ENCODE results near the gene IDNK. TPM values are rescaled to one million over a fixed set of nuclear protein-coding genes. Genes with fewer than 3 reads are reported as not detected.

Gene IDNK
- total and polyA plus RNA-seq, 2 of the 4 experiments (the other 2 are of a cell fraction) = 1.4 to 2.3 TPM

GRCh38 chr9:83639266-83639665 lies 16.3 kb downstream of the IDNK start:
- Histone ChIP-seq H2AK9ac (replicated peaks; ENCODE audit: low read depth, low read length, poor library complexity) (no peak overlapping the region), H3K27ac (ENCODE audit: insufficient read depth, low read length) (no peak overlapping the region), H4K8ac (ENCODE audit: low read depth in 2 of 2, low read length in 2 of 2) (no peak overlapping the region), H3K9ac (ENCODE audit: low read depth, low read length) (no peak overlapping the region), H3K4me1 (ENCODE audit: control insufficient read depth, insufficient read depth, low read length) (no peaks in the 10 kb centered on the region), H2AK5ac (ENCODE audit: low read depth, low read length) (no peak overlapping the region), H3K14ac (replicated peaks; ENCODE audit: low read depth, low read length) (no peak overlapping the region), H3K79me1 (ENCODE audit: low read depth in 1 of 2, low read length in 2 of 2) (no peaks in the 10 kb centered on the region), H4K5ac (ENCODE audit: low read depth, low read length) (no peak overlapping the region), H3K18ac (ENCODE audit: low read depth, low read length) (no peak overlapping the region), H3K4ac (ENCODE audit: low read depth, low read length) (no peak overlapping the region), H2BK20ac (ENCODE audit: low read depth, low read length) (no peak overlapping the region), H2AFZ (replicated peaks; ENCODE audit: low read length, poor library complexity) (no peak overlapping the region), H3K23ac (ENCODE audit: low read depth, low read length) (no peak overlapping the region), H3K27me3 (ENCODE audit: control insufficient read depth, insufficient read depth, low read length) (no peaks in the 10 kb centered on the region), H2BK15ac (ENCODE audit: low read depth, low read length) (no peak overlapping the region), H2BK5ac (ENCODE audit: low read depth, low read length, poor library complexity, severe bottlenecking) (no peak overlapping the region), H3K4me2 (ENCODE audit: low read depth, low read length) (no peak overlapping the region), H3K9me1 (ENCODE audit: insufficient read depth, low read length) (no peaks in the 10 kb centered on the region), H3K9me3 (ENCODE audit: control insufficient read depth, insufficient read depth, low read length) (no peaks in the 10 kb centered on the region), H2BK120ac (ENCODE audit: low read depth, low read length) (no peak overlapping the region), H3K36me3 (ENCODE audit: control insufficient read depth, insufficient read depth, low read length) (peaks cover 4% of the 10 kb centered on the region; the same call in 1 of the 2 replicates), H3K4me3 (ENCODE audit: insufficient read depth, low read depth, low read length) (no peak overlapping the region), H4K20me1 (ENCODE audit: insufficient read depth, low read length) (no peaks in the 10 kb centered on the region), H4K91ac (ENCODE audit: insufficient read depth, low read depth, low read length) (no peak overlapping the region), H3K56ac (ENCODE audit: extremely low read depth, insufficient read depth, low read length) (no peak overlapping the region)
- ATAC-seq (ENCODE audit: low read depth) = no peak
- WGBS, 2 experiments (ENCODE audit: extremely low coverage in 2 of 2, insufficient read length in 1 of 2) = no CpG with 5 or more reads among the region's 1 CpG
- ChIA-PET POLR2A (ENCODE audit: unreplicated experiment) (no interaction called here), CTCF (interaction anchor here (0.6 to 1.2 kb wide), 3 partner anchors 11 to 680 kb away, joined by 4 to 5 read pairs (median 4); no protein-coding TSS in a partner anchor)
- TF ChIP-seq POLR2A (IDR thresholded peaks at IDR 0.05; ENCODE audit: low read depth, low read length) (no peak), ELK1 (IDR thresholded peaks at IDR 0.05; ENCODE audit: borderline replicate concordance, low read depth, low read length) (no peak), CTCF (conservative IDR thresholded peaks at IDR 0.05; ENCODE audit: low read depth, low read length) (no peak), USF2 (IDR thresholded peaks at IDR 0.05; ENCODE audit: low read depth, low read length) (no peak), RCOR1 (IDR thresholded peaks at IDR 0.05; ENCODE audit: insufficient replicate concordance, low read length) (no peak), NFE2L2 (IDR thresholded peaks at IDR 0.05; ENCODE audit: low read depth, low read length) (no peak), MAFK (IDR thresholded peaks at IDR 0.05; ENCODE audit: low read depth, low read length) (no peak), RAD21 (IDR thresholded peaks at IDR 0.05; ENCODE audit: low read length) (no peak), FOS (IDR thresholded peaks at IDR 0.05; ENCODE audit: low read depth, low read length) (no peak)
- in situ Hi-C loops (cut with MboI; ENCODE audit: low sequenced_read_pairs) (no loop called here), dilution Hi-C loops (cut with HindIII; ENCODE audit: low sequenced_read_pairs, unreplicated experiment) (no loop called here), intact Hi-C loops (cut with micrococcal nuclease) (no loop called here)
- DNase-seq = peak; percentile 11
- BruUV-seq (replicated peaks) = no TSS peak
